Transverse colon (tissue), 4 donors: ENCODE data around the gene BAIAP2L2.

Experiments
- CTCF ChIP-seq, 5 experiments: fragments of 200-600 bp in 3 of 5; fragments of 450-650 bp in 2 of 5; sonication (generic) in 3 of 5; IDR thresholded peaks; 1 replicate in 2 of 5; 2 replicates in 3 of 5; pipeline ENCODE4 v1.5.1; 2016 to 2017; ENCODE audit warnings: antibody characterized with exemption in 5 of 5, inconsistent platforms in 3 of 5, mild to moderate bottlenecking in 2 of 5, moderate library complexity in 1 of 5
- EP300 ChIP-seq: sonication (generic); formaldehyde crosslinking; IDR thresholded peaks from one replicate; pipeline ENCODE4 v1.6.1; 2017; ENCODE audit warnings: antibody characterized with exemption, low read depth
- POLR2A ChIP-seq: fragments of 450-650 bp; IDR thresholded peaks from one replicate; pipeline ENCODE4 v1.6.1; 2016; ENCODE audit warnings: antibody characterized with exemption, mild to moderate bottlenecking, moderate library complexity
- POLR2AphosphoS5 ChIP-seq, 3 donors: sonication (generic); formaldehyde crosslinking; IDR thresholded peaks; one replicate each; pipeline ENCODE4 v1.6.1; 2016; ENCODE audit warnings: antibody characterized with exemption in 3 of 3

- TF ChIP-seq POLR2A (no peak), CTCF (IDR thresholded peaks at IDR 0.05) (no peak), POLR2AphosphoS5 (IDR thresholded peaks at IDR 0.05) (no peak), EP300 (no peak)
Measured at GRCh38 chr22:38072322-38073149, 37.9 kb downstream of the BAIAP2L2 start.
